Stomach (tissue), 4 donors: ENCODE data around the gene OLFML3.

Source experiments
- POLR2A ChIP-seq, 4 donors: fragments of 450-650 bp; IDR thresholded peaks; one replicate each; pipeline ENCODE4 v1.6.1; 2016; ENCODE audit warnings: antibody characterized with exemption in 4 of 4, control low read depth in 2 of 4, mild to moderate bottlenecking in 1 of 4, moderate library complexity in 1 of 4
- POLR2AphosphoS5 ChIP-seq, 3 donors: sonication (generic); formaldehyde crosslinking; IDR thresholded peaks; one replicate each; pipeline ENCODE4 v1.6.1; 2016; ENCODE audit warnings: antibody characterized with exemption in 3 of 3

GRCh38 chr1:113991467-113991997, 12.3 kb downstream of the OLFML3 start:
- TF ChIP-seq POLR2A (IDR thresholded peaks at IDR 0.05): no peak
- TF ChIP-seq POLR2AphosphoS5 (IDR thresholded peaks at IDR 0.05): no peak
